Vagina (tissue), 2 donors: ENCODE results near the gene GPR35.

Experiments used
- CTCF ChIP-seq, 3 experiments: fragments of 450-650 bp in 2 of 3; fragments of 200-600 bp in 1 of 3; sonication (generic) in 1 of 3; IDR thresholded peaks; one replicate each; pipeline ENCODE4 v1.5.1; 2017 to 2019; ENCODE audit warnings: antibody characterized with exemption in 3 of 3, mild to moderate bottlenecking in 2 of 3, moderate library complexity in 2 of 3
- POLR2A ChIP-seq, 2 donors: fragments of 450-650 bp; IDR thresholded peaks; one replicate each; pipeline ENCODE4 v1.6.1; 2017; ENCODE audit warnings: antibody characterized with exemption in 2 of 2, mild to moderate bottlenecking in 2 of 2, moderate library complexity in 2 of 2
- POLR2AphosphoS5 ChIP-seq, 2 donors: sonication (generic); formaldehyde crosslinking; IDR thresholded peaks; one replicate each; pipeline ENCODE4 v1.9.0; 2017; ENCODE audit warnings: antibody characterized with exemption in 2 of 2, mild to moderate bottlenecking in 2 of 2, low read depth in 1 of 2; ENCODE audit not compliant: insufficient read depth in 1 of 2

GRCh38 chr2:240672701-240673190, 47.5 kb downstream of the GPR35 start:
- no peak for TF ChIP-seq POLR2A (IDR thresholded peaks at IDR 0.05)
- no peak for TF ChIP-seq POLR2AphosphoS5 (IDR thresholded peaks at IDR 0.05; ENCODE audit: insufficient read depth in 1 of 2, low read depth in 1 of 2)
- TF ChIP-seq CTCF (IDR thresholded peaks at IDR 0.05) = no peak
